GM13976 (cell line): ENCODE measurements around the gene IKZF1.

ENCODE experiments used
- DNase-seq: peaks from one replicate; pipeline ENCODE4 v3.0.0; 2012; ENCODE audit warnings: low spot score
- CTCF ChIP-seq: IDR thresholded peaks from 2 replicates; pipeline ENCODE4 v1.5.1; 2012; ENCODE audit warnings: borderline replicate concordance, mild to moderate bottlenecking; ENCODE audit not compliant: insufficient read depth; ENCODE audit errors: extremely low read depth, missing control alignments, control extremely low read depth
- in situ Hi-C: fragments of 300-500 bp; cut with MboI; formaldehyde crosslinking; loops from one replicate; pipeline ENCODE4 v1.12.0; 2022; ENCODE audit warnings: low sequenced_read_pairs, mixed read lengths, inconsistent platforms; ENCODE audit not compliant: unreplicated experiment

IKZF1 gene

GRCh38 chr7:50362142-50362541, 57.6 kb downstream of the IKZF1 start:
- in situ Hi-C loops, result no loop called here
- no peak for TF ChIP-seq CTCF
- DNase-seq, result no peak

GRCh38 chr7:50362712-50363282, 58.3 kb downstream of the IKZF1 start:
- TF ChIP-seq CTCF, result no peak
- in situ Hi-C loops, result no loop called here
- DNase-seq, result no peak

GRCh38 chr7:50363327-50364060, 59.0 kb downstream of the IKZF1 start:
- DNase-seq, result no peak
- in situ Hi-C loops, result no loop called here
- no peak for TF ChIP-seq CTCF

- DNase-seq, result no peak
- in situ Hi-C loops, result no loop called here
- no peak for TF ChIP-seq CTCF
These were observed 60.1 kb downstream of the IKZF1 start for GRCh38 chr7:50364645-50365044.

- no peak for DNase-seq
- in situ Hi-C loops, result no loop called here
- TF ChIP-seq CTCF, result no peak
These were observed 61.8 kb downstream of the IKZF1 start for GRCh38 chr7:50366311-50366710.

- no peak for DNase-seq
- TF ChIP-seq CTCF, result no peak
- in situ Hi-C loops, result no loop called here
These were observed 62.6 kb downstream of the IKZF1 start for GRCh38 chr7:50367100-50367499.
